ENCODE results near the gene PSAT1. TPM values are rescaled to one million over a fixed set of nuclear protein-coding genes. Genes with fewer than 3 reads are reported as not detected.

The PSAT1 gene
- total and polyA plus RNA-seq, 2 of the 13 experiments (the other 11 are each of a cell fraction or from before 2014, with no cell fraction given) = 135 to 229 TPM

DNA sequence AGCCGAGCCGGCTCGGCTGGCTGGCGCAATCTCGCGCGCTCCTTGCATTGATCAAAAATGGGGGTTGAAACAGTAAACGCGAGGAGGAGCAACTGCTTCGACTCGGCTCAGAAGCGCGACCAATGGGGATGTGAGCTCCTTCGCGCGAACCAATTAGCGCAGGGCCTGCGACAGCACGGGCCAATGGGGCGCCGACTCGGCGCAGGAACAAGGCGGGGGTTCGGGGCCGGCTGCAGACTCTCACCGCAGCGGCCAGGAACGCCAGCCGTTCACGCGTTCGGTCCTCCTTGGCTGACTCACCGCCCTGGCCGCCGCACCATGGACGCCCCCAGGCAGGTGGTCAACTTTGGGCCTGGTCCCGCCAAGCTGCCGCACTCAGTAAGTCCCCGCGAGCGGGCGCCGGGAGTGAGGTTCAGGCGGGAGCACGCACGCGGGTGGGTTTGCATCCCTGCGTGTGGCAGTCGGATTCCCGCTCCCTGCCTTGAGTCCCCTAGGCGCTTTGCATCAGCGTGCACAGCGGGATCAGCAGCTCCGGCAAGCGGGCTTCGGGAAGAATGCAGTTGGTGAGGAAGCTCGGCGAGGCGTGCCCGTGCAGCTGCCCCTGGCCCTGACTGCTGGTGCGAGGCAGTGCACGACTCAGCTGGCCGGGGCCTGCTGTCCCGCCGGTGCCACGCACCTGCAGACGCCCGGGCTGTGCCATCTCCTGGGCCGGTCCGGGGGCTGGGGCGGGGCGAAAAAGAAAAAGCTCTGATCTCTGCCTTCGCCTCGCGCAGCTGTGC, at the start of gene PSAT1 (continued):
- TF ChIP-seq SRSF4 (IDR thresholded peaks at IDR 0.05; ENCODE audit: low read depth, low read length, poor library complexity, severe bottlenecking) (peak; percentile 55), ZNF589 (CRISPR knock-in tag; conservative IDR thresholded peaks at IDR 0.05) (0 out of 2 replicates have a peak, but pooled peaks have one; percentile 59), ZNF761 (CRISPR knock-in tag; conservative IDR thresholded peaks at IDR 0.05) (0 out of 2 replicates have a peak, but pooled peaks have one; percentile 6), SRSF1 (optimal IDR thresholded peaks at IDR 0.05; ENCODE audit: low read depth, low read length) (peak; percentile 83), HNRNPH1 (optimal IDR thresholded peaks at IDR 0.05; ENCODE audit: low read depth, low read length) (no peak), PAX8 (CRISPR knock-in tag; IDR thresholded peaks at IDR 0.05; ENCODE audit: borderline replicate concordance) (no peak), RAD51 (IDR thresholded peaks at IDR 0.05; ENCODE audit: borderline replicate concordance) (no peak), PPARG (CRISPR knock-in tag; conservative IDR thresholded peaks at IDR 0.05) (no peak), MED1 (CRISPR knock-in tag; IDR thresholded peaks at IDR 0.05) (peak; percentile 43; the same call in 1 of the 2 replicates), EED (CRISPR knock-in tag; IDR thresholded peaks at IDR 0.05) (peak; percentile 90), SETDB1 (CRISPR knock-in tag; IDR thresholded peaks at IDR 0.05; ENCODE audit: borderline replicate concordance) (no peak), KMT2B (CRISPR knock-in tag; IDR thresholded peaks at IDR 0.05) (peak; percentile 81), HMG20A (CRISPR knock-in tag; IDR thresholded peaks at IDR 0.05; ENCODE audit: borderline replicate concordance) (0 out of 2 replicates have a peak, but pooled peaks have one; percentile 28)
- TF ChIP-seq, protein P1, sequence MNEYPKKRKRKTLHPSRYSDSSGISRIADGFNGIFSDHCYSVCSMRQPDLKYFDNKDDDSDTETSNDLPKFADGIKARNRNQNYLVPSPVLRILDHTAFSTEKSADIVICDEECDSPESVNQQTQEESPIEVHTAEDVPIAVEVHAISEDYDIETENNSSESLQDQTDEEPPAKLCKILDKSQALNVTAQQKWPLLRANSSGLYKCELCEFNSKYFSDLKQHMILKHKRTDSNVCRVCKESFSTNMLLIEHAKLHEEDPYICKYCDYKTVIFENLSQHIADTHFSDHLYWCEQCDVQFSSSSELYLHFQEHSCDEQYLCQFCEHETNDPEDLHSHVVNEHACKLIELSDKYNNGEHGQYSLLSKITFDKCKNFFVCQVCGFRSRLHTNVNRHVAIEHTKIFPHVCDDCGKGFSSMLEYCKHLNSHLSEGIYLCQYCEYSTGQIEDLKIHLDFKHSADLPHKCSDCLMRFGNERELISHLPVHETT (CRISPR knock-in tag; conservative IDR thresholded peaks at IDR 0.05) = no peak; the same call in 1 of the 2 replicates
- TF ChIP-seq, protein P2, sequence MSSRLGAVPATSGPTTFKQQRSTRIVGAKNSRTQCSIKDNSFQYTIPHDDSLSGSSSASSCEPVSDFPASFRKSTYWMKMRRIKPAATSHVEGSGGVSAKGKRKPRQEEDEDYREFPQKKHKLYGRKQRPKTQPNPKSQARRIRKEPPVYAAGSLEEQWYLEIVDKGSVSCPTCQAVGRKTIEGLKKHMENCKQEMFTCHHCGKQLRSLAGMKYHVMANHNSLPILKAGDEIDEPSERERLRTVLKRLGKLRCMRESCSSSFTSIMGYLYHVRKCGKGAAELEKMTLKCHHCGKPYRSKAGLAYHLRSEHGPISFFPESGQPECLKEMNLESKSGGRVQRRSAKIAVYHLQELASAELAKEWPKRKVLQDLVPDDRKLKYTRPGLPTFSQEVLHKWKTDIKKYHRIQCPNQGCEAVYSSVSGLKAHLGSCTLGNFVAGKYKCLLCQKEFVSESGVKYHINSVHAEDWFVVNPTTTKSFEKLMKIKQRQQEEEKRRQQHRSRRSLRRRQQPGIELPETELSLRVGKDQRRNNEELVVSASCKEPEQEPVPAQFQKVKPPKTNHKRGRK (CRISPR knock-in tag; IDR thresholded peaks at IDR 0.05) = no peak
- TF ChIP-seq, protein P3, sequence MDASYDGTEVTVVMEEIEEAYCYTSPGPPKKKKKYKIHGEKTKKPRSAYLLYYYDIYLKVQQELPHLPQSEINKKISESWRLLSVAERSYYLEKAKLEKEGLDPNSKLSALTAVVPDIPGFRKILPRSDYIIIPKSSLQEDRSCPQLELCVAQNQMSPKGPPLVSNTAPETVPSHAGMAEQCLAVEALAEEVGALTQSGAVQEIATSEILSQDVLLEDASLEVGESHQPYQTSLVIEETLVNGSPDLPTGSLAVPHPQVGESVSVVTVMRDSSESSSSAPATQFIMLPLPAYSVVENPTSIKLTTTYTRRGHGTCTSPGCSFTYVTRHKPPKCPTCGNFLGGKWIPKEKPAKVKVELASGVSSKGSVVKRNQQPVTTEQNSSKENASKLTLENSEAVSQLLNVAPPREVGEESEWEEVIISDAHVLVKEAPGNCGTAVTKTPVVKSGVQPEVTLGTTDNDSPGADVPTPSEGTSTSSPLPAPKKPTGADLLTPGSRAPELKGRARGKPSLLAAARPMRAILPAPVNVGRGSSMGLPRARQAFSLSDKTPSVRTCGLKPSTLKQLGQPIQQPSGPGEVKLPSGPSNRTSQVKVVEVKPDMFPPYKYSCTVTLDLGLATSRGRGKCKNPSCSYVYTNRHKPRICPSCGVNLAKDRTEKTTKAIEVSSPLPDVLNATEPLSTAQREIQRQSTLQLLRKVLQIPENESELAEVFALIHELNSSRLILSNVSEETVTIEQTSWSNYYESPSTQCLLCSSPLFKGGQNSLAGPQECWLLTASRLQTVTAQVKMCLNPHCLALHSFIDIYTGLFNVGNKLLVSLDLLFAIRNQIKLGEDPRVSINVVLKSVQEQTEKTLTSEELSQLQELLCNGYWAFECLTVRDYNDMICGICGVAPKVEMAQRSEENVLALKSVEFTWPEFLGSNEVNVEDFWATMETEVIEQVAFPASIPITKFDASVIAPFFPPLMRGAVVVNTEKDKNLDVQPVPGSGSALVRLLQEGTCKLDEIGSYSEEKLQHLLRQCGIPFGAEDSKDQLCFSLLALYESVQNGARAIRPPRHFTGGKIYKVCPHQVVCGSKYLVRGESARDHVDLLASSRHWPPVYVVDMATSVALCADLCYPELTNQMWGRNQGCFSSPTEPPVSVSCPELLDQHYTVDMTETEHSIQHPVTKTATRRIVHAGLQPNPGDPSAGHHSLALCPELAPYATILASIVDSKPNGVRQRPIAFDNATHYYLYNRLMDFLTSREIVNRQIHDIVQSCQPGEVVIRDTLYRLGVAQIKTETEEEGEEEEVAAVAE (CRISPR knock-in tag; IDR thresholded peaks at IDR 0.05; ENCODE audit: borderline replicate concordance) = no peak; the same call in 1 of the 2 replicates

Data from HepG2 (cell line).